ENCODE data around the gene PDSS2.
"Not testable (repeated sequence)": the region's sequence is repeated elsewhere in the genome, so short reads cannot be mapped to it uniquely, and the experiment has no call there.

The PDSS2 gene

GRCh38 chr6:107216197-107216933 is 243.0 kb downstream of the PDSS2 start:
- no peak for DNase-seq (ENCODE audit: low read depth)

- DNase-seq (ENCODE audit: low read depth) = no peak
These were observed 244.0 kb downstream of the PDSS2 start for GRCh38 chr6:107215334-107215733.

- no peak for DNase-seq (ENCODE audit: low read depth)
These were observed 244.7 kb downstream of the PDSS2 start for GRCh38 chr6:107214655-107215054.

- DNase-seq (ENCODE audit: low read depth) = no peak
These were observed 249.7 kb downstream of the PDSS2 start for GRCh38 chr6:107209406-107210305.

- DNase-seq (ENCODE audit: low read depth) = no peak
These were observed 252.0 kb downstream of the PDSS2 start for GRCh38 chr6:107207251-107207873.

- DNase-seq (ENCODE audit: low read depth) = no peak
These were observed 254.0 kb downstream of the PDSS2 start for GRCh38 chr6:107205058-107205998.

- no peak for DNase-seq (ENCODE audit: low read depth)
These were observed 256.4 kb downstream of the PDSS2 start for GRCh38 chr6:107202876-107203468.

GRCh38 chr6:107198631-107199416 is 260.5 kb downstream of the PDSS2 start:
- DNase-seq (ENCODE audit: low read depth) = no peak

GRCh38 chr6:107196152-107196551 is 263.2 kb downstream of the PDSS2 start:
- no peak for DNase-seq (ENCODE audit: low read depth)

GRCh38 chr6:107194723-107195122 is 264.6 kb downstream of the PDSS2 start:
- not testable (repeated sequence) for DNase-seq (ENCODE audit: low read depth)

- DNase-seq (ENCODE audit: low read depth) = no peak
These were observed 266.5 kb downstream of the PDSS2 start for GRCh38 chr6:107192830-107193229.

GRCh38 chr6:107187630-107188029 is 271.7 kb downstream of the PDSS2 start:
- no peak for DNase-seq (ENCODE audit: low read depth)

GRCh38 chr6:107186047-107186446 is 273.3 kb downstream of the PDSS2 start:
- DNase-seq (ENCODE audit: low read depth) = no peak

GRCh38 chr6:107185391-107185970 is 273.9 kb downstream of the PDSS2 start:
- DNase-seq (ENCODE audit: low read depth) = no peak

GRCh38 chr6:107184435-107184834 is 274.9 kb downstream of the PDSS2 start:
- no peak for DNase-seq (ENCODE audit: low read depth)

- no peak for DNase-seq (ENCODE audit: low read depth)
These were observed 279.3 kb downstream of the PDSS2 start for GRCh38 chr6:107180099-107180498.

- no peak for DNase-seq (ENCODE audit: low read depth)
These were observed 280.4 kb downstream of the PDSS2 start for GRCh38 chr6:107179004-107179403.

- DNase-seq (ENCODE audit: low read depth) = no peak
These were observed 285.6 kb downstream of the PDSS2 start for GRCh38 chr6:107173779-107174178.

GRCh38 chr6:107171513-107171912 is 287.9 kb downstream of the PDSS2 start:
- DNase-seq (ENCODE audit: low read depth) = no peak

GRCh38 chr6:107164299-107164698 is 295.1 kb downstream of the PDSS2 start:
- not testable (repeated sequence) for DNase-seq (ENCODE audit: low read depth)

Measured in HS-27A (cell line).